RCC 7860 (cell line): ENCODE results near the gene SURF2.
A peak's percentile ranks its signal among the peaks of the same experiment; 100 is the strongest.

Source experiments
- DNase-seq: peaks from one replicate; pipeline ENCODE4 v3.0.0-alpha.2; 2015; ENCODE audit warnings: low spot score
- FAIRE-seq: peaks from 2 replicates; lab custom pipeline; 2012; peaks lifted over from hg19 to GRCh38; lab: Jason Lieb, UNC

The SURF2 gene

GRCh38 chr9:133335924-133336811, 20.2 kb upstream of the SURF2 start, which contains the start of gene SURF6:
Gene SURF6 (minus strand): TSS chr9:133336188. CDS start chr9:133336132, 56 bp downstream.
- peak; percentile 81 for DNase-seq
- FAIRE-seq = no peak

- FAIRE-seq (no peak), DNase-seq (no peak)
Measured at GRCh38 chr9:133339641-133340040, 16.7 kb upstream of the SURF2 start.

- DNase-seq = no peak
- no peak for FAIRE-seq
Measured at GRCh38 chr9:133340256-133340655, 16.1 kb upstream of the SURF2 start.

GRCh38 chr9:133340916-133341315, 15.4 kb upstream of the SURF2 start:
- no peak for FAIRE-seq
- DNase-seq = no peak

- no peak for FAIRE-seq
Measured at GRCh38 chr9:133341369-133342068, 14.8 kb upstream of the SURF2 start.

GRCh38 chr9:133342069-133342406, 14.3 kb upstream of the SURF2 start:
- no peak for DNase-seq
- FAIRE-seq = no peak

More at GRCh38 chr9:133341369-133342068, 14.8 kb upstream of the SURF2 start:
- DNase-seq = no peak

- DNase-seq (no peak), FAIRE-seq (no peak)
Measured at GRCh38 chr9:133342570-133342969, 13.8 kb upstream of the SURF2 start.

GRCh38 chr9:133344071-133344470, 12.3 kb upstream of the SURF2 start:
- FAIRE-seq (no peak), DNase-seq (no peak)

- FAIRE-seq (no peak), DNase-seq (no peak)
Measured at GRCh38 chr9:133344979-133345378, 11.4 kb upstream of the SURF2 start.

GRCh38 chr9:133345596-133345995, 10.8 kb upstream of the SURF2 start:
- FAIRE-seq (no peak), DNase-seq (no peak)

- FAIRE-seq = no peak
- DNase-seq = no peak
Measured at GRCh38 chr9:133346021-133346785, 10.1 kb upstream of the SURF2 start.

- DNase-seq (no peak), FAIRE-seq (no peak)
Measured at GRCh38 chr9:133347515-133347984, 8.8 kb upstream of the SURF2 start.

- peak; percentile 93 for DNase-seq
- FAIRE-seq = peak; percentile 68
Measured at GRCh38 chr9:133347985-133348717, 8.2 kb upstream of the SURF2 start, which contains the start of the genes MED22 and RPL7A. Gene MED22 (minus strand): TSS chr9:133348131. CDS start chr9:133346662, 1,469 bp downstream. Gene RPL7A (plus strand): TSS chr9:133348218. CDS start chr9:133348244, 26 bp downstream.

GRCh38 chr9:133348718-133349573, 7.4 kb upstream of the SURF2 start:
- FAIRE-seq (no peak), DNase-seq (no peak)

- no peak for FAIRE-seq
- no peak for DNase-seq
Measured at GRCh38 chr9:133349965-133350616, 6.3 kb upstream of the SURF2 start.

- no peak for DNase-seq
- no peak for FAIRE-seq
Measured at GRCh38 chr9:133351526-133351907, 4.8 kb upstream of the SURF2 start.

GRCh38 chr9:133351908-133352634, 4.3 kb upstream of the SURF2 start:
- FAIRE-seq (no peak), DNase-seq (peak; percentile 64)

GRCh38 chr9:133352635-133353340, 3.6 kb upstream of the SURF2 start:
- FAIRE-seq (no peak), DNase-seq (no peak)
